ENCODE measurements around the gene CABP4.
"Not testable (repeated sequence)": the region's sequence is repeated elsewhere in the genome, so short reads cannot be mapped to it uniquely, and the experiment has no call there.

Gene CABP4

DNA sequence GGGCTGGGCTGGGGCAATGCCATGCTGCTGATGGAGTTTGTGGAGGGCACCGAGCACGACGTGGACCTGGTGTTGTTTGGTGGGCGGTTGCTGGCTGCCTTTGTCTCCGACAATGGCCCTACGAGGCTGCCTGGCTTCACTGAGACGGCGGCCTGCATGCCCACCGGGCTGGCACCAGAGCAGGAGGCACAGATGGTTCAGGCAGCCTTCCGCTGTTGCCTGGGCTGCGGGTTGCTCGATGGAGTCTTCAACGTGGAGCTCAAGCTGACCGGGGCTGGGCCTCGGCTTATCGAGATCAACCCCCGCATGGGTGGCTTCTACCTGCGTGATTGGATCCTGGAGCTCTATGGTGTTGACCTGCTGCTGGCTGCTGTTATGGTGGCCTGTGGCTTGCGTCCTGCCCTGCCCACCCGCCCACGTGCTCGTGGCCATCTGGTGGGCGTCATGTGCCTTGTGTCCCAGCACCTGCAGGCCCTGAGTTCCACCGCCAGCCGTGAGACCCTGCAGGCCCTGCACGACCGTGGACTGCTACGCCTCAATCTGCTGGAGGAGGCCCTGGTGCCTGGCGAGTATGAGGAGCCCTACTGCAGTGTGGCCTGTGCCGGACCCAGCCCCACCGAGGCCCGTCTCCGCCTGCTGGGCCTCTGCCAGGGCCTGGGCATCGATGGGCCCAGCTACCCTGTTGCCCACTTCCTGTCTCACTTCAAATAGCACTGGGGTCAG, 31.1 kb upstream of the CABP4 start:
- FAIRE-seq (no peak), DNase-seq (ENCODE audit: insufficient read length, low spot score) (no peak)
- TF ChIP-seq POLR2A (IDR thresholded peaks at IDR 0.05; ENCODE audit: low read depth, low read length) = no peak

DNA sequence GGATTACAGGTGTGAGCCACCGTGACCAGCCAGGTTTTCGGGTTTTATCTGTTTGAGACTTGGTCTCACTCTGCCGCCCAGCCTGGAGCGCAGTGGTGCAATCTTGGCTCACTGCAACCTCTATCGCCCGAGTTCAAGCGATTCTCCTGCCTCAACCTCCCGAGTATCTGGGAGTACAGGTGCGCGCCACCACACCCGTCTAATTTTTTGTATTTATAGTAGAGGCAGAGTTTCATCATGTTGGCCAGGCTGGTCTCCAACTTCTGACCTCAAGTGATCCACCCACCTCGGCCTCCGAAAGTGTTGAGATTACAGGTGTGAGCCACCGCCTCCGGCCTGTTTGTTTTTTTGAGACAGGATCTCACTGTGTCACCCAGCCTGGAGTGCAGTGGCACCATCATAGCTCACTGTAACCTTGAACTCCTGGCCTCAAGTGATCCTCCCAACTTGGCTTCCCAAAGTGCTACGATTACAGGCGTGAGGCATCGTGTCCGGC, 27.7 kb upstream of the CABP4 start:
- FAIRE-seq; DNase-seq (ENCODE audit: insufficient read length, low spot score): not testable (repeated sequence)

DNA sequence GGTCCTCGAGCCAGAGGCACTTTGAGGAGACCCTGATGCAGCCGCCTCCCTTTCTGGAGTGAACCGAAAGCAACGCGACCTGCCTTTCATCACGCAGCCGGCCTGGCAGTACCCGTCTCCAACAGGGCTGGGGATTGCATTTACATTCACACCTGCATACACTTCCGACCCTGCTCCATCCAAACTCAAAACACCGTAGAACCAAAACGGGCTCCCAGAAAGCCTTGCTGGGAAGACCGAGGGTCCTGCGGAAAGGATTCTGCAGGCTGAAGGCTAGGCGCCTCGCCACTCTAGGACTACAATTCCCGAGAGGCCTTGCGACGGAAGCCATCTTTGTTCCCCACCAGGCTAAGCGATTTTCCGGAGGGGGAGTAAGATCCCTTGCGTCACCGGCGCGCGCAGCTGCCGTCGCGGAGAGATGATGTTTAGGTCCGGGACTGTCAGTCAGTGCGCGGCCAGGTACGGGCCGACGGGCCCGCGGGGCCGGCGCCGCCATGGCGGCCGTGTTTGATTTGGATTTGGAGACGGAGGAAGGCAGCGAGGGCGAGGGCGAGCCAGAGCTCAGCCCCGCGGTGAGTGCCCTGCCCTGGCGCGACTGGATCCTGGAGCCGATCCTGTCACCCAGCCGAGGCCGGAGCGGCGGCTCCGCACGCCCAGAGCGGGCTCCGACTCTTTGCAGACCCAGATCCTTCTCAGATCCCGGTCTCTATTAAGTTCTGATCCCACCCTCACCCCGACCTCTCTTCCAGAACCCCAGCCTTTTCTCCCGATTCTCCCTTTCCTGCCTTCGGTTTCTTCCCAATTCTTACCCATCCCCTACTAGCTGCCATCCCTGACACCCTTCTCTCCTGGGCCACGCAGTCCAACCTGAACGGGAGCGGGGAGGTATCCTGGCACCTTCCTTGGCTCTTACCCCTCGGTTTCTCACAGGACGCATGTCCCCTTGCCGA, 26.8 kb upstream of the CABP4 start, which contains the start of gene RPS6KB2:
RPS6KB2 (plus strand) TSS at position 443 of the 950 bp plus-strand sequence; CDS start at position 495, 52 bp downstream.
- TF ChIP-seq POLR2A (IDR thresholded peaks at IDR 0.05; ENCODE audit: low read depth, low read length) = peak; percentile 86
- FAIRE-seq (no peak), DNase-seq (ENCODE audit: insufficient read length, low spot score) (peak; percentile 98)

DNA sequence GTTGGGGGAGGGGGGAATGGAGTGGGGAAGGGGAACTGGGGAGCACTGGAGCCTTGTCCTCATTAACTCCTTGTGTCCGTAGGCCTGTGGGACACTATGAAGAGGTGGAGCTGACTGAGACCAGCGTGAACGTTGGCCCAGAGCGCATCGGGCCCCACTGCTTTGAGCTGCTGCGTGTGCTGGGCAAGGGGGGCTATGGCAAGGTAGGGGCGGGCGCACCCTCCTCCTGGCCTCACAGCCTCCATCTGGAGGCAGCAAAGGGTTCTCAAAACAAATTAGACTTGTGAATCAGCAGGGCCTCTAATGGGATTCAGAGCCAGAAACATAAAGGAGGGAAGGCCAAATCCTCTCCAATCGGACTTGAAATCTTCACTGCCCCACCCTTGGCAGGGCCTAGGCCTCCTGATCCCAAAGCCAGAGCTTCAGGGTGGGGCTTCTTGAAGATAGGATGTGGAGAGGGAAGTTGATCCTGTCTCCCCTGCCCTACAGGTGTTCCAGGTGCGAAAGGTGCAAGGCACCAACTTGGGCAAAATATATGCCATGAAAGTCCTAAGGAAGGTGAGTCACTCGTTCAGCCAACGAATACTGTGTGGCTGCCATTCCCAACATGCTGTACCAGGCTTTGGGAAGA, 26.0 kb upstream of the CABP4 start:
- TF ChIP-seq POLR2A (IDR thresholded peaks at IDR 0.05; ENCODE audit: low read depth, low read length) = no peak
- no peak for FAIRE-seq
- DNase-seq (ENCODE audit: insufficient read length, low spot score) = no peak

DNA sequence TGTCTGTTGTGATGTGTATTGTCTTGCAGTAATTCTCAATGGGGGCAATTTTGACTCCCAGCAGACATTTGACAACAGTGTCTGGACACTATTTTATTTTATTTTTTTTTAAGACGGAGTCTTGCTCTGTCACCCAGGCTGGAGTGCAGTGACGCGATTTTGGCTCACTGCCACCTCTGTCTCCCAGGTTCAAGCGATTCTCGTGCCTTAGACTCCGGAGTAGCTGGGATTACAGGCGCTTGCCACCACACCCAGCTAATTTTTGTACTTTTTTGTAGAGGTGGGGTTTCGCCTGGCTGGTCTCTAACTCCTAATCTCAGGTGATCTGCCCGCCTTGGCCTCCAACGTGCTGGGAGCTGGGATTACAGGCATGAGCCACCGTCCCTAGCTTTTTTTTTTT, 25.4 kb upstream of the CABP4 start:
- FAIRE-seq (no peak), DNase-seq (ENCODE audit: insufficient read length, low spot score) (no peak)
- TF ChIP-seq POLR2A (IDR thresholded peaks at IDR 0.05; ENCODE audit: low read depth, low read length) = no peak

DNA sequence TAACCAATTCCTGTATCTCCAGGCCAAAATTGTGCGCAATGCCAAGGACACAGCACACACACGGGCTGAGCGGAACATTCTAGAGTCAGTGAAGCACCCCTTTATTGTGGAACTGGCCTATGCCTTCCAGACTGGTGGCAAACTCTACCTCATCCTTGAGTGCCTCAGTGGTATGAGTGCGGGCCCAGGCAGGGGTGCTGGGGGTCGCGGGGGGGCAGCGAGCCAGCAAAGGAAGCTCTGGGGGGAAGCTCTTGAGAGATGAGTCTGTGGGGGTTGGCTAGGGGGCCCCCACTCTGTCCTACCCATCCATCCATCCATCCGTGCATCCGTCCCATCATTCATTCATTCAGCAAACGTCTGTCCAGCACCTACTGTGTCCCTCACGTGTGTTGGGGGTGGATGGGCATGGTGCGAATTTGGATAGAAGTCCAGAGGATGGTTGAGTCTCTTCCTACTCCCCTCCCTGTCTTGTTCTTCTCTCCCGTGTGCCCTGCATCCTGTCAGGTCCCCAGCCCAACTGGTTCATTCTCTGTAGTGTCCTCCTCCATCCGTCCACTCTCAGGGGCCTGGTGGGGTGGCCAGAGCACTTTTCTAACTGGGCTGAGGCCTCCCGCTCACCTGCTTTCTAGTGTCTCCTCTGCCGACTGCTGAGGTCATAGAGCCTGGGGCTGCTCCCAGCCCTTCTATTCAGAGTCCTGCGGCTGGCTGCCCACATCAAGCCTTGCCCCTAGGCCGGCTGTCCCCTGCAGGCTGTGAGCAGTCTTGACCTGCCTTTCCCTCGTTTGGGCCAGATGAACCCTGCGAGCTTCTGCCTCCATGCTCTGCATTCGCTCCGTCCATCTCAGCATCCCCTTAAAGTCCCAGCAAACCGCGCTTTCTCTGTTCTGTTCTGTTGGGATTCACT, 23.6 kb upstream of the CABP4 start:
- TF ChIP-seq POLR2A (IDR thresholded peaks at IDR 0.05; ENCODE audit: low read depth, low read length) = no peak
- FAIRE-seq (no peak), DNase-seq (ENCODE audit: insufficient read length, low spot score) (no peak)

DNA sequence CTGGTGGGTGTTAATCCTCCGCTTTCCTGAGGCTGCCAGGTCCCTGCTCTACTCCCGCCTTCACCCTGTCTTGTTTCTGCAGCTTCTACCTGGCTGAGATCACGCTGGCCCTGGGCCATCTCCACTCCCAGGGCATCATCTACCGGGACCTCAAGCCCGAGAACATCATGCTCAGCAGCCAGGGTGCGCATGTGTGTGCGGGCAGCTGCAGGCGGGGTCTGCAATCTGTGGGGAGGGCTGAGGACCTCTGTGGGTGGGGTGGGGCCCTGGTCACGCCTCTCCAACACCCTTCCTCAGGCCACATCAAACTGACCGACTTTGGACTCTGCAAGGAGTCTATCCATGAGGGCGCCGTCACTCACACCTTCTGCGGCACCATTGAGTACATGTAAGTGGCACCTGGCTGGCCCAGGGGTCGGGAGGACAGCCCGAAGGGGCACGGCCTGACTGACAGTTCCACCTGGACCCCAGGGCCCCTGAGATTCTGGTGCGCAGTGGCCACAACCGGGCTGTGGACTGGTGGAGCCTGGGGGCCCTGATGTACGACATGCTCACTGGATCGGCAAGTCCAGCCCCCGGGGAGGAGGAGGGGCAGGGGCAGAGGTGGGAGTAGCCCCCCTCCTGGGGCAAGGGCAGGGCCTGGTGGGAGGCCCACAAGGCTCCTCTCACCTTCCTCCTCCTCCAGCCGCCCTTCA, 22.4 kb upstream of the CABP4 start:
- TF ChIP-seq POLR2A (IDR thresholded peaks at IDR 0.05; ENCODE audit: low read depth, low read length) = no peak
- DNase-seq (ENCODE audit: insufficient read length, low spot score) (no peak), FAIRE-seq (no peak)

DNA sequence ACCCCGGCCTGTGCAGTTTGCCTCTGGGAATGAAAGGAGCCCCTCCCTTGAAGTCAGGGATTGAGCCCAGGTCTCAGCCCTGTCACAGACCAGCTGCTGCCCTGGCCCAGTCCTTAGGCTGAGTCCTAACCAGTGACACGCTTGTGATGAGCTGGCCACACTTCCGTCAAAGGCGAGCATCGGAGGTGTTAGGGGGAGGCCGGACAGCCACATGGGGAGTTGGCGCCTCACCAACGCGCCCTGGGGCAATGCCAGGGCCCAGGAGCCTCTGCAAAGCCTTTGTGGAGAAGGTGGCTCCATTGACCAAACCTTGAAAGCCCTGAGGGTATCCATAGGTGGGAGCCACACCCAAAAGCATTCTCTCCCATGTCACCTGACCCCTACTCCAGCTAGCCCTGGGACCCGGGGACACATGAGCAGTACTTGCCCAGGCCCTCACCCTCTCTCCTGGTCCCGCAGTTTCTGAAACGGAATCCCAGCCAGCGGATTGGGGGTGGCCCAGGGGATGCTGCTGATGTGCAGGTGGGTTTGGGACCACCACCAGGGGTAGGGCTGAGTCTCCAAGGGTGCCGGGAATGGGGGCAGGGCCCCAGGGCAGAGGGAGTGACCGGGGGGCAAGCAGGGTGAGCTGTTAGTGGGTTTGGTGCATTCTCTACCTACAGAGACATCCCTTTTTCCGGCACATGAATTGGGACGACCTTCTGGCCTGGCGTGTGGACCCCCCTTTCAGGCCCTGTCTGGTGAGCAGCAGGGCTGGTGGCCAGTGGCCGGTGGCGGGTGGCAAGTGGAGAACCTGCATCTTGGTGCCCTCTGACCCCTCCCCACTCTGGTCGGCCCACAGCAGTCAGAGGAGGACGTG, 21.4 kb upstream of the CABP4 start:
- DNase-seq (ENCODE audit: insufficient read length, low spot score) (no peak), FAIRE-seq (no peak)
- TF ChIP-seq POLR2A (IDR thresholded peaks at IDR 0.05; ENCODE audit: low read depth, low read length) = no peak

DNA sequence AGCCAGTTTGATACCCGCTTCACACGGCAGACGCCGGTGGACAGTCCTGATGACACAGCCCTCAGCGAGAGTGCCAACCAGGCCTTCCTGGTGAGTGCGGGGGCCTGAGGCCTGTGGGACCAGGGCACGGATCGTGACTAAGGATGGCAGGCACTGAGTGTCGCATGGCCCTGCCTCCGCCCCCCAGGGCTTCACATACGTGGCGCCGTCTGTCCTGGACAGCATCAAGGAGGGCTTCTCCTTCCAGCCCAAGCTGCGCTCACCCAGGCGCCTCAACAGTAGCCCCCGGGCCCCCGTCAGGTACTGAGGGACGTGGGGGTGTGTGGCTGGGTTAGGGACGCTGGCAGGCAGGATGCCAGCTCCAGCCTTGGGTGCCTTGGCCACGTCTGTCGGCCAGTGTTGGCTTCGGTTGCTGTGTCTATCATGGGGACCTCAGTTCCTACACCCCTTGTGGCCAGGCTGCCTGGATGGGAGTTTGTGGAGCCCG, 20.7 kb upstream of the CABP4 start:
- TF ChIP-seq POLR2A (IDR thresholded peaks at IDR 0.05; ENCODE audit: low read depth, low read length) = no peak
- FAIRE-seq (no peak), DNase-seq (ENCODE audit: insufficient read length, low spot score) (no peak)

DNA sequence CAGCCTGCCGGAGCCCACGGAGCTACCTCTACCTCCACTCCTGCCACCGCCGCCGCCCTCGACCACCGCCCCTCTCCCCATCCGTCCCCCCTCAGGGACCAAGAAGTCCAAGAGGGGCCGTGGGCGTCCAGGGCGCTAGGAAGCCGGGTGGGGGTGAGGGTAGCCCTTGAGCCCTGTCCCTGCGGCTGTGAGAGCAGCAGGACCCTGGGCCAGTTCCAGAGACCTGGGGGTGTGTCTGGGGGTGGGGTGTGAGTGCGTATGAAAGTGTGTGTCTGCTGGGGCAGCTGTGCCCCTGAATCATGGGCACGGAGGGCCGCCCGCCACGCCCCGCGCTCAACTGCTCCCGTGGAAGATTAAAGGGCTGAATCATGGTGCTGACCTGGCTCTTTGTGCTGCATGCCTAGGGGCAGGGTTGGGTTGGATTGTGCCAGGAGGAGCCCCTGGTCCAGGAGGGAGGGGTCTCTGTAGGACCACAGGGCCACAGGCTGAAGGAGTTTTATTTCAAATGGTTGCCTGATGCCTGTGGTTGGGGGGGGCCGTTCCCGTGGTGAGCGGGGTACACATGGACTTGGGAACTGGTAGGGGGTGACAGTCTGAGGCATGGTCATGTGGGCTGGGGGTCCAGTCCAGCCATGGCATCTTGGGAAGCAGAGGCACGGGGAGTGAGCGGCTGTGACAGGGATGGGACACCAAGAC, 20.0 kb upstream of the CABP4 start:
- 0 out of 2 replicates have a peak, but pooled peaks have one; percentile 4 for TF ChIP-seq POLR2A (IDR thresholded peaks at IDR 0.05; ENCODE audit: low read depth, low read length)
- DNase-seq (ENCODE audit: insufficient read length, low spot score) (no peak), FAIRE-seq (no peak)

Data from H54 (cell line).